Hematopoietic multipotent progenitor cell treated with erythropoietin and hydrocortisone succinate and interleukin-3 and kit ligand, for 6 days (in vitro differentiated cells): ENCODE data around the gene SHKBP1.
A peak's percentile ranks its signal among the peaks of the same experiment; 100 is the strongest.
"Not testable (repeated sequence)": the region's sequence is repeated elsewhere in the genome, so short reads cannot be mapped to it uniquely, and the experiment has no call there.

Experiments
- DNase-seq: peaks from one replicate; pipeline ENCODE4 v3.0.0-alpha.2; 2015

Gene SHKBP1

DNA sequence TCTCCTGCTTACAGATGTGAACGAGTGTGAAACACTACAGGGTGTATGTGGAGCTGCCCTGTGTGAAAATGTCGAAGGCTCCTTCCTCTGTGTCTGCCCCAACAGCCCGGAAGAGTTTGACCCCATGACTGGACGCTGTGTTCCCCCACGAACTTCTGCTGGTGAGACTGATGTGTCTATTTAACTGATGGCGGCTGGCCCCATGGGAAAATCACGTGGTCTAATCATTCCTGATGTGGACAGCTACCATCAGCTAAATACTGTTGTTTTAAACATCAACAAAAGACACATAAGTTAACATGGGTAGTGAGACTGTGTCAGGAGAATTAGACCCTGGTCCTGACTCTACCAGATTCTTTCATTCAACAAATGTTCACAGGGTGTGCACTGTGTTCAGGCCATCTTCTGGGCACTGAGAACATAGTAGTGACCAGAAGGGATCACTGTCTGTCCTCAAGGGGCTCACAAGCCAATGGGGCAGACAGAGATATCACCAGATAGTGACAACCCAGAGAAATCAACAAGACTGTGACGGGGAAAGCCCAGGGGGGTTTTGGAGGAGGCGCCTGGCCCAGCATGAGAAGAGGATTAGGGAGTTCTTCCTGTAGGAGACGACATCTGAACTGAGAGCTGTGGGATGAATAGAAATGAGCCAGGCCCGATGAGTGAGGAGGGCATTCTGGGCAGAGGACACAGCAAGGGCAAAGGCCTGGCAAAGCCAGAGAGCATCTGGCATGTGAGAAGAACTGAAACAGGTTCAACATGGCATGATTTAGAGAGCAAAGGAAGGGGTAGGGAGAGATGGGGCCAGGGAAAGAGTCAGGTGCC lies 42.9 kb downstream of the SHKBP1 start:
- no peak for DNase-seq

DNA sequence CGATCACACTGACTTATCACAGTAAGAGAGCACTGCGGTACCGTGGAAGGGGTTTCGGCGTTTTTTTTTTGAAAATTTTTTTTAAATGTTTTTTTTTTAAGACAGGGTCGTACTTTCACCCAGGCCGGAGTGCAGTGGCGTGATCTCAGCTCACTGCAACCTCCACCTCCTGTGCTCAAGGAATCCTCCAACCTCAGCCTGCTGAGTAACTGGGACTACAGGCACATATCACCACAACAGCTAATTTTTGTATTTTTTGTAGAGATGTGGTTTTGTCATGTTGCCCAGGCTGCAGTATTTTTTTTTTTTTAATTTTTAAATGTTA lies 43.5 kb downstream of the SHKBP1 start:
- no peak for DNase-seq

DNA sequence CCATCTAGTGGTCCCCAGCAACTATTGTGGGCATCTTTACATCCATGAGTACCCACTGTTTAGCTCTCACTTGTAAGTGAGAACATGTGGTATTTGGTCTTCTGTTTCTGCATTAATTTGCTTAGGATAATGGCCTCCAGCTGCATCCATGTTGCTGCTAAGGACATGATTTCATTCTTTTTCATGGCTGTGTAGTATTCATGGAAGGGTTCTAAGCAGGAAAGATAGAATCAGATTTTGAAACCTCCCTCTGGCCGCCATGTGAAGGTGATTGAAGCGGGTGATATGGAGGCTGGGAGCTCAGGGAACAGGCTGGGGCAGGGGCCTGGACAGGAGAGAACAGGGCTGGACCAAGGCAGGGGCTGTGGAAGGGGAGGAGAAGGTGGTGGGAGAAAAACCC lies 44.6 kb downstream of the SHKBP1 start:
- no peak for DNase-seq

DNA sequence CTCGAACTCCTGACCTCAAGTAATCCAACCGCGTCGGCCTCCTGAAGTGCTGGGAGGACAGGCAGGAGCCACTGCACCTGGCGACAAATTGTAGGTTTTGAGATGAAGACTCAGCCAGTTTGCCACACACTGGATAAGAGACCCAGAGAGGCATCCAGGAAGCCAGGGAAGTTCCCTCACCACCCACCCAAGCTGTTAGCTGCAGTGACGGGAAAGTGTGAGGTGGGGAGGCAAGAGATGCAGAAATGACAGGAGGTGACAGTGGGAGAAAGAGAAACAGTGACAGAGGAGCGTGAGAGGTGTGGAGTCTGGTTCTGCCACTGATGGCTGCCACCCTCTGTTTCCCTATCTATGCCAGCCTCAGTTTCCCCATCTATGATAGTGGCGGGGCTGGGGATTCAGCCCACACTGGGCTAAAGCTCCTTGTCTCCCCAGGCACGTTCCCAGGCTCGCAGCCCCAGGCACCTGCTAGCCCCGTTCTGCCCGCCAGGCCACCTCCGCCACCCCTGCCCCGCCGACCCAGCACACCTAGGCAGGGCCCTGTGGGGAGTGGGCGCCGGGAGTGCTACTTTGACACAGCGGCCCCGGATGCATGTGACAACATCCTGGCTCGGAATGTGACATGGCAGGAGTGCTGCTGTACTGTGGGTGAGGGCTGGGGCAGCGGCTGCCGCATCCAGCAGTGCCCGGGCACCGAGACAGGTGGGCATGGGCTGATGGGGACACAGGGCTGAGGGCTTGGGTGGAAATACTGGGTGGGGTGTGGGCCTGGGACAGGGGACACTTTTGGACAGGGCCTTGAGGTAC lies 45.5 kb downstream of the SHKBP1 start:
- no peak for DNase-seq

DNA sequence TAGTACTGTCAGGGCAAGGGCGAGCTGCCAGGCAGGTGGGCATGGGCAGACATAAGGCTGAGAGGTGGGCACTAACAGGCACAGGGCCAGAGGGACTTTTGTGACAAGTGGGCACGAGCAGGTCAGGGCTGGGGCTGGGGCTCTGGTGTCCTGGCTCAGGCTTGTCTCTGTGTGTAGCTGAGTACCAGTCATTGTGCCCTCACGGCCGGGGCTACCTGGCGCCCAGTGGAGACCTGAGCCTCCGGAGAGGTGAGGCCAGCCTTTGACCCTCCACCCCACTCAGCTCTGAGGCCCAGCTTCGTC lies 46.1 kb downstream of the SHKBP1 start:
- no peak for DNase-seq

DNA sequence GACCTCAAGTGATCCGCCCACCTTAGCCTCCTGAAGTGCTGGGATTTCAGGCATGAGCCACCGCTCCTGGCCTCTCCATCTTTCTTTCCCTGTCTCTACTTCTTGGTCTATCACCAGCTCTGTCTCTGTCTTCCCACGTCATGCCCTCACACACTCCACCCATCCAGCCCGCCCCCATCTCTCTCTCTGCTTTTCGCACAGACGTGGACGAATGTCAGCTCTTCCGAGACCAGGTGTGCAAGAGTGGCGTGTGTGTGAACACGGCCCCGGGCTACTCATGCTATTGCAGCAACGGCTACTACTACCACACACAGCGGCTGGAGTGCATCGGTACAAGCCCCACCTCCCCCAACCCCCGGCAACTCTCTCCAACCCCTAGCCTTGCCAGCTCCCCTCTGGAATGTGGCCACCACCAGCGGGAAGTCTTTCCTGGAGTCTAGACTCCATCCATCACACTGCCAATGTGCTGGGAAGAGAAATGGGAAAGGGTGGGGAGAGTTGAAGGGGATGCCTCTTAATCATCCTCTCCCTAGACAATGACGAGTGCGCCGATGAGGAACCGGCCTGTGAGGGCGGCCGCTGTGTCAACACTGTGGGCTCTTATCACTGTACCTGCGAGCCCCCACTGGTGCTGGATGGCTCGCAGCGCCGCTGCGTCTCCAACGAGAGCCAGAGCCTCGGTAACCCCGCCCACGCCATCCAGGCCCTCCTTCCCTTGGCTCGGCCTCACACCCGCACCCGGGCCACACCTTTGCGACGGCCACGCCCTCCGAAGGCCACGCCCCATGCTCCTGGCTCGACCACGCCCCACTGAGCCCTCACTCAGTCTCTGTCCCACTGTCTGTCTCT lies 47.0 kb downstream of the SHKBP1 start:
- DNase-seq: peak; percentile 80

DNA sequence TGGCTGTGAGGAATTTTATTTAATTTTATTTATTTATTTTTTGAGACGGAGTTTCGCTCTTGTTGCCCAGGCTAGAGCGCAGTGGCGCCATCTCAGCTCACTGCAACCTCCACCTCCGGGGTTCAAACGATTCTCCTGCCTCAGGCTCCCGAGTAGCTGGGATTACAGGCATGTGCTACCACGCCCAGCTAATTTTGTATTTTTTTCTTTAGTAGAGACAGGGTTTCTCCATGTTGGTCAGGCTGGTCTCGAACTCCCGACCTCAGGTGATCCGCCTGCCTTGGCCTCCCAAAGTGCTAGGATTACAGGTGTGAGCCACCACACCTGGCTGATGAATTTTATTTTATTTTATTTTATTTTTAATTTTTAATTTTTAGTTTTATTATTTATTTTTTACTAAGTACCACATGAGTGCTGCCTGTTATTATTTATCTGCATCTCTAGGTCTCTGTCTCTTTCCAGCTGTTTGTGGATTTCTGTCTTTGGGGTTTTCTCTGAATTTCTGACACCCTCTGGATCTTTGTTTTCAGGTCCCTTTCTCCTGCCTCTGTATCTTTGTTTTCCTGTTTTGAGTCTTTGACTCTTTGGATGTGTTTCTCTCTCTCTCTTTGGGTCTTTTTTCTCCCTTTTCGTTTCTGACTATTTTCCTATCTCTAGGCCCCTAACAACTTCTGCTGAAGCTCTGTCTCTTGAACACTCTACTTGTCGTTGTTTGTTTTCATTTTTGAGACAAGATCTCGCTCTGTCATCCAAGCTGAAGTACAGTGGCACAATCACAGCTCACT lies 47.9 kb downstream of the SHKBP1 start:
- not testable (repeated sequence) for DNase-seq

DNA sequence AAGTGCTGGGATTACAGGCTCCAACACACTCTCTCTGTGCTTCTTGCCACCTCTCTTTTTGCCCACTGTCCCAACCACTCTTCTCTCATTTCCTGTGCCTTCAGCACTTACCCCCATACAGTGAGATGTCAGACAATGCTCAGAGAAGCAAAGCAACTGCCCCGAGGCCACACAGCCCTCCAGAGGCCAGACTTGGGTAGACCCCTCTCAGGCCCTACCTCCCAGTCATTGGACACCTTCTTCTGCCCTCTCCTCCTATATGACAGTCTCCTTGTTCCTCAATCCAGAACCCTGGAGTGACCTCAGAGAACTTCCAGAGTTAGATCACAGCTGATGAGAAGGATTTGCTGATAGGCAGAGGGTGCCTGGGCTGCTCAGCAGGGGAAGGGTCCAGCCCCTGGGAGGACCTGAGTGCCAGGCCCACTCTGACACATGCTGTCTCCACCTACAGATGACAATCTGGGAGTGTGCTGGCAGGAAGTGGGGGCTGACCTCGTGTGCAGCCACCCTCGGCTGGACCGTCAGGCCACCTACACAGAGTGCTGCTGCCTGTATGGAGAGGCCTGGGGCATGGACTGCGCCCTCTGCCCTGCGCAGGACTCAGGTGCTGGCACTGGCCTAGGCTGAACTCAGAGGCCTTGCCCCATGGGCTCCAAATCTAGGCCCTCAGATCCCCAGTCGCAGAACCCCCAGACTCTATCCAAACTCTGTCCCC lies 48.9 kb downstream of the SHKBP1 start:
- DNase-seq: no peak

DNA sequence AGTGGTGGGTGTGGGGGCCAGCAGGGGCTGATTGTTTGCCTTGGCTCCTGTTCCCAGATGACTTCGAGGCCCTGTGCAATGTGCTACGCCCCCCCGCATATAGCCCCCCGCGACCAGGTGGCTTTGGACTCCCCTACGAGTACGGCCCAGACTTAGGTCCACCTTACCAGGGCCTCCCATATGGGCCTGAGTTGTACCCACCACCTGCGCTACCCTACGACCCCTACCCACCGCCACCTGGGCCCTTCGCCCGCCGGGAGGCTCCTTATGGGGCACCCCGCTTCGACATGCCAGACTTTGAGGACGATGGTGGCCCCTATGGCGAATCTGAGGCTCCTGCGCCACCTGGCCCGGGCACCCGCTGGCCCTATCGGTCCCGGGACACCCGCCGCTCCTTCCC lies 50.2 kb downstream of the SHKBP1 start:
- DNase-seq: no peak

DNA sequence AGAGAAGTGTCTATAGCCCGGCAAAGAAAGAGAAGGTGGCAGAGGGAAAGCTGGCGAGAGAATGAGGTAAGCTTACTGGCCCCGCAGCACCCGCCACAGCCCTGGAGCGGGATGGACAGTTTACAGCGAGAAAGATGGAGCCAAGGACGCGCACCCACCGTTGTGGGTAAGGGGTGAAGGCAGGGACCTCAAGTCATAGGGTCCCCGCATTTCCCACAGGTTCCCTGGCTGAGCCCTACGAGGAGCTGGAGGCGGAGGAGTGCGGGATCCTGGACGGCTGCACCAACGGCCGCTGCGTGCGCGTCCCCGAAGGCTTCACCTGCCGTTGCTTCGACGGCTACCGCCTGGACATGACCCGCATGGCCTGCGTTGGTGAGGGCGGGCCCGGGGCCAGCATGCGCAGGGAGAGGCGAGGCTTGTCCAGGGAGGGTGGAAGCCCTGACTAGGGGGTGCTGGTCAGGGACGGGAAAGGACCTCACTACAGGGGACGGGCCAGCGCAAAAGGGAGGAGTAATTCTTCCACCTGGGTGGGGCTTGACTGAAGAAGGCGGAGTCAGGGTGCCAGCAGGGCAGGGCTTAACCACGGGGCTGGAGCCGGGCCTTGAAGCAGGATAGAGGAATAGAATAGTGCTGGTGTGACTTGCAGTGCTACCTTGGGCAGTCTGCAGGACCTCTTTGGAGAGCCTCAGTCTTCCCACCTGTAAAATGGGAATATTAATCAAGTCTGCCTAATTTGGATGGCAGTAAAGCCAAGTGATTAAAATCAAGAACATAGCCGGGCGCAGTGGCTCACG lies 51.0 kb downstream of the SHKBP1 start:
- DNase-seq: peak; percentile 44

DNA sequence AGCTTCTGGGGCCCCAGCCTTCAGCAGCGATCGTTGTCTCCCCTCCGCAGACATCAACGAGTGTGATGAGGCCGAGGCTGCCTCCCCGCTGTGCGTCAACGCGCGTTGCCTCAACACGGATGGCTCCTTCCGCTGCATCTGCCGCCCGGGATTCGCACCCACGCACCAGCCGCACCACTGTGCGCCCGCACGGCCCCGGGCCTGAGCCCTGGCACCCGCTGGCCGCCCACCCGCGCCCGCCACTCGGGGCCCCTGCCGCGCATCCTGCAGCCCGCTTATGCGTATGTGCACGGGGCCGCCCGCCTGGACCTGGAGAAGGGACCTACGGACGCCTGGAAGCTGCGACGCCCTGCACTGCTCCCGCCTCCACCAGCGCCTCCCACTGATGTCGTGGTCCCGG lies 52.7 kb downstream of the SHKBP1 start:
- DNase-seq: no peak

DNA sequence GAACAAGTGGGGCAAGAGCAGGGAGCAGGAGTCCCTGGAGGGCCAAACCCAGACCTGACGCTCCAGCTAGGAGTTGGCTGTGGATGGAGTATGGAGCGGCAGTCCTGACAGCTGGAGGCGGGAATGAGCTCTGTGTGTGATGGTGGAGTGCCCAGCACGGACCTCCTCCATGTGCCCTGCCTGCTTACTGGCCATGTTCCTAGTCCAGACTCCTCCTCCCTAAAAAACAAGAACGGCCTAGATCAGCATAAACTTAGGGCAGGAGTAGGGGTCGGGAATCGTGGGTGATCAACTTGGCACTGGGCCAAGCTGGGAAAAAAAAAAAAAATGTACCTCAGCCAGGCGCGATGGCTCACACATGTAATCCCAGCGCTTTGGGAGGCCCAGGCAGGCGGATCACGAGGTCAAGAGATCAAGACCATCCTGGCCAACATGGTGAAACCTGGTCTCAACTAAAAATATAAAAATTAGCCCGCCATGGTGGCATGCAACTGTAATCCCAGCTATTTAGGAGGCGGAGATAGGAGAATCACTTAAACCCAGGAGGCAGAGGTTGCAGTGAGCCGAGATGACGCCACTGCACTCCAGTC lies 54.0 kb downstream of the SHKBP1 start:
- DNase-seq: no peak

DNA sequence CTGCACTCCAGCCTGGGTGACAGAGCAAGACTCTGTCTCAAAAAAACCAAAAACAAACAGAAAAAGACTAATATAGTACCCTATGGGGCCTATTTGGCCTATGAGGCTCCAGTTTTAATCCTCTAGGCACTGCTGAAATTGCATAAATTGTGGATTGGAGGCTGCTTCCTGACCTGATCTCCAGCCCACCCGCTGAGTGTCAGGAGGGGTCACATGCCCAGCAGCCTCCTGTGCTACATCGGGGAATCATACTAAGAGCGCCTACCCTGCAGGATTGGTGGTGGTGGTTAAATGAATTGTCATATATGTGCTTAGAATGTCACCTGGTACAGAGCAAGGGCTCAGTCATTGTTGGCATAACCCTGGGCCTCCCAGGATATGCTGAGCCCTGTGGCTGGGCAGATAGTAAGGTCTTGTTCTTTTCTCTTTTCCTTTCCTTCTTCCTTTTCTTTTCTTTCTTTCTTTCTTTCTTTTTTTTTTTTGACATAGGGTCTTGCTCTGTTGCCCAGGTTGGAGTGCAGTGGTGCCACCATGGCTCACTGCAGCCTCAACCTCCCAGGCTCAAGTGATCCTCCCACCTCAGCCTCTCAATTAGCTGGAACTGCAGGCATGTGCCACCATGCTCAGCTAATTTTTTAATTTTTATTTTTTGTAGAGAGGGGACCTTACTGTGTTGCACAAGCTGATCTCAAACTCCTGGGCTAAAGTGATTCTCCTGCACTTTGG lies 55.8 kb downstream of the SHKBP1 start:
- no peak for DNase-seq

DNA sequence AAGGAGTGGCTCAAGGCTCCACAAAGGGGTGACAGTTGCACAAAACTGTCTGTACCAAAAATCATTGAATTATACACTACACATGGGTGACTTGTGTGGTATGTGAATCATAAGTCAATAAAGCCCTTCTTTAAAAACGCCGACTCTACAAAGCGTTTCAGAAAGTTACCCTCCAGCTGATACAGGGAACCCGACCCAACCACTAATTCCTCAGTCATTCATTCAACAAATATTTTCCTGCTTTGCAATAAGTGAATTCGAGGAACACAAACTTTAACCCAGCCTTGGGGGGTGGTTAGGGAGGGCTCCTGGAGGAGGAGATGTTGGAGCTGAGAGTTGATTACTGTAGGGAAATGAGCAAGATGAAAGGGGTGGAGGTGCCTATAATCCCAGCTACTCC lies 56.5 kb downstream of the SHKBP1 start:
- DNase-seq: no peak

DNA sequence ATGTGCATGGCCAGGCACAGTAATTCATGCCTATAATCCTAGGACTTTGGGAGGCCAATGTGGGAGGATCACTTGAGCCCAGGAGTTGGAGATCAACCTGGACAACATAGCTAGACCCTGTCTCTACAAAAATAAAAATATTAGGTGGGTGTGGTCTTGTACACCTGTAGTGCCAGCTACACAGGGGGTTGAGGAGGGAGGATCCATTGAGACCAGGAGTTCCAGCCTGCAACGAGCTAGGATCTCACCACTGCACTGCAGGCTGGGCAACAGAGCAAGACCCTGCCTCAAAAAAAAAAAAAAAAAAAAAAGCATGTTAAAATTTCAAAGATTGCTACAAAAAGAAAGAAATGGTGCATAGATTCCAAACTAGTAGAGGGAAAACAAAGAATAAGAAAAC lies 61.7 kb downstream of the SHKBP1 start:
- DNase-seq: no peak

DNA sequence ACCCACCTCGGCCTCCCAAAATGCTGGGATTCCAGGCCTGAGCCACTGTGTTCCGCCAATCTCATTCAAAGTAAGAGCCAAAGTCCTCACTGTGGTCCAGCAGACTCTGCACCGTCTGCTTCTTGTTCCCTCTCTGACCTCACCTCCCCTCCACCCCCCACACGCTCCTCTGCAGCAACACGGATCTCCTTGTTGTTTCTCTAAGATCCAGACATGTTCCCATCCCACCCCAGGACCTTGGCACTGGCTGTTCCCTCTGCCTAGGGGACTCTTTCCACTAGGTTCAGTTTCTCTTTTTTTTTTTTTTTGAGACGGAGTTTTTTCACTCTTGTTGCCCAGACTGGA lies 62.9 kb downstream of the SHKBP1 start:
- DNase-seq: no peak

DNA sequence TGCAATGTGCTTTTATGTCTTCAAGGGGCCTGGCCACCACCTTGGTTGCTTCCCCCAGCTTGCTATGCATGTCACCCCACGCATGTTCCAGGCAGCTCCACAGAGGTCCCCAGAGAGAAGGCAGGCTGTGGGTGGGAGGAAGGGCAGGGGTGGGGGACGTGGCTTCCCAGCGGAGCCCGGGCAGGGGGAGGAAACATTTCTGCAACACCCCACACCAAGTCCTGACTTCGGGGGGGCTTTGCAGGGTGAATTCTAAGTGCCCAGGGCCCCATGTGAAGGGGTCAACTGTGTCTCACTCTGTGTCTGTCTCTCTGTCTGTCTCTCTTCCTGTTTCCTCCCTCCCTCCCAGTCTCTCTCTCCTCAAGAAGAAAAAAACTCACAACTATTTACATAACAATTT lies 64.1 kb downstream of the SHKBP1 start:
- DNase-seq: no peak
